Measurements from ENCODE around the gene LYRM1.
"Not testable (repeated sequence)": the region's sequence is repeated elsewhere in the genome, so short reads cannot be mapped to it uniquely, and the experiment has no call there.

Gene LYRM1

DNA sequence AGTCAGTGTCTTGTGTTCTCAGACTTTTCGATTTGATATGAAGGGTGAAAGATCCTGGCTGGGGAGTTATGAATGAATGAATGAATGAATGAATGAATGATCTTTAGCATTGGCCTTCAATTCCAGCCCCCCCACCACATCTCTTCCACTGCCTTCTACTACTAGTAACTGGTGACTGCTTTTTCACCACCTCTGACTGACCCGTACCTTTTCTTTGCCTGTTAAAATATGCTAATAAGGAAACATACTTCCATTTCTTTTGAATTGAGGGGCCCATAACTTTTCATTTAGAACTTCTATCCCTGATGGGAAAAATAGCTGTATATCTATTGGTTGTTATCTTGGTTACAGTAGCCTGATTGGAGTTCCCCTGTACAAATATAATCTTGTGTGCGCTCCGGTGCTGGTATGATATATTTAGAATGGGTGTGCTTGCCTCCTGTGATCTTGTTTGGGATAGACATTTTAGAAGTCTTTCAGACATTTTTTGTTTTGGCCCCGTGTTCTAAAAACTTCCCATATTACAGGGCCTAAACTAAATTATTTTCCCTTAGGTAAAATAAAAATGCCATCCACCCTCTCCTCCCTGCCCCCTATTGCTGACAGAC lies 3.4 kb downstream of the LYRM1 start:
- DNase-seq: no peak

DNA sequence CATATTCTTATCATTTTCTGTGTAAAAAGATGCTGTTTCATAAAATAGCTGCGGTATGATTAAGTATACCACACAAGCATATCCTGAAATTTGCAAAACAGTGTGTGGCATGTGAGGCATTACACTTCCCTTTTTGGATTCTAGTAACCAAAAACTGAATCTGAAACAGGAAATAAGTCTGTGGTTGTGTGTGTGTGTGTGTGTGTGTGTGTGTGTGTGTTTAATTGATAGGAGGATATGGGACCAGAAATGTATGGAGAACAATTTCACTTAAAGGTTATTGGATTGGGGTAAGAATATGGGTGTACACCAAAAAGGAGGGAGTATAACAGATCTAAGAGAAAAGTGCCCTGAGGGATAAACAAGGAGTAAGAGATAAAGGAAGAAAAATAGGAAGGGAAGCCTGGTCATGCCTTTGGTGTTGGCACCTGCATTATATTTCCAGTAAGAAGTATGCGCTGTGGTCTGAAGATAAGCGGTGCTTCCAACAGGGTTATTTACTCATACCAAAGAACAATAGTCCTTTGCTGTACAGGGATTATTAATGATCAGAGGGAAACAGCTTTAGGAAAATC lies 4.0 kb downstream of the LYRM1 start:
- peak; percentile 4 for DNase-seq

GRCh38 chr16:20905576-20905975 lies 5.0 kb downstream of the LYRM1 start:
- DNase-seq: no peak

DNA sequence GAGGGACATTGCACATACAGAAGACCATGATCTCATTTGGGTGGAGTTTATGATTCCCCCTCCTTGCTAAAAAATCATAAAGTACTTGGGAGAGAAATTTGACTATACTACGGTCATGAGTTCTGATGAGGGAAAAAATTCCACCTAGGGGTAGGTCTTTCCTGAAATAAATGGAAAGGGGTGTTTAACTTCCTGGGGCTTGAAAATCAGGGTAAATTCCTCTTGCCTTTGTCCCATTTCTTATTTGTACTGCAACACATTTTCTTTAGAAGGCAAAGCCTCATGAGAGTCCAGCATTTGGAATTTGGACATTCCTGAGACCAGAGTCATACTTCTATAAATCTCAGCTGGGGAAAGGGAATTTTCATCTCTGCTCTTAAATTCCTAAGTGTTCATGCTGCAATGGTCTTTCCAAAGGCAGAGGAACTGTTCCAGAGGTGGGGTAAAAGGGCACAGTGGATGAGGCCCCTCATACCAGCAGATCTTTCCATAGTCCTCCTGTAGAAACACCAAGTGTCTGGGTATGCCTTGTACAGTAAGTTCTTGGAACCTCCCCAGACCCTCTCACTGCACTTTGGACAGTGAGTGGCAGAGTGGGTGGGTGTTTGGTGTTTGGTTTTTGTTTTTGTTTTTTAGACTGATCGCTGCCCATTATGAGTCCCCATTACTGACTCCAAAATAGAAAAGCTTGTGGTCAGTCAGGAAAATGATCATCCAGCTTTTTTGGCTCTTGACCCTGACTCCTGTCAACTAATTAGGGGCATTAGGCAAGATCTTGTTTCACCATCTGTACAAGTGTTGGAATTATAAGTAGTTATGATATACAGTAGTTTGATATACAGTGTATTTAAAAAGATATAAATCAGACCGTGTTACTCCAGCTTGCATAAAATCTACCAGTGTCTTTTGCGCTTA lies 6.0 kb downstream of the LYRM1 start:
- no peak for DNase-seq

DNA sequence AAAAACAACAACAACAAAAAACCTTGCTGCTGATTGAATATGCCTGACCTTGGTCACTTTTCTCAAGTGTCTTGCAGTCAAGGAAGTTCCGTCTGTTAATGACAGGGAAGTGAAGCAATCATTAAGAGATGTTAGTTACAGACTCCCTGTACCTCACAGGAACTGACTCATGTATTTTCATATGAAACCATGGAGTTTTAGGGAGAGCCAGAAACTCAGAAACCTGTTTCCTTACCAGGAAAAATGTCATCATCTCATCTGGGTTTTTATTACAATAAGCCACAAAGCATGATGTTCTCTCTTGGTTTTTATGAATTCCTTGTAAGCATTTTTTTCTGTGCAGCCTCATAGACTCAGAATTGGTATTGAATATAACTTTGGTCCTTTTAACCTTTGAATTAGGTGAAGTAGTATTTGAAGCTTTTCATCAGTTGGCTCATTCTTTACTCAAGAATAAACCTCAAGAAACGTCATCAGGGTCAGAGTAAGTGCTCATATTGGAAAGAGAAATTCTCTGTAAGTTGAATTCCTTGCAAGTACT lies 10.3 kb downstream of the LYRM1 start:
- no peak for DNase-seq

GRCh38 chr16:20911361-20911760 lies 10.8 kb downstream of the LYRM1 start:
- DNase-seq: no peak

DNA sequence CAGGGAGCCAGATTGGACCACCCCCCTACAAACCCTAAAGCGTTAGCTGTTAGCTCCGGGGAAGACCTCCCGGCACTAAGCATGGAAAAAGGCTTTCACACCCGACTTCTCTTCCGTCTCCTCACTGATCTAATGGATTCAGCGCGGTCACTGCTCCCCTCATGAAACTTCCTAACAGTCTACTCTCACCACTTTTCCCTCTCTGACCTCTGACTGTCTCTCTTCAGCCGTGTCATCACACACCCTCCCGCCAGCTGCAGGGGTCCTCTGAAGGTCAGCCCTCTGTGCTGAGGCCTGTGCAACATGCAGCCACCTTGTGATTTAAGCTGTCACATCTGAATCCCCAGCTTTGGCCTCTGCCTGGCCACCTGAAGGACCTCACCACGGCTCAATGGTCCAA lies 15.7 kb downstream of the LYRM1 start:
- no peak for DNase-seq

DNA sequence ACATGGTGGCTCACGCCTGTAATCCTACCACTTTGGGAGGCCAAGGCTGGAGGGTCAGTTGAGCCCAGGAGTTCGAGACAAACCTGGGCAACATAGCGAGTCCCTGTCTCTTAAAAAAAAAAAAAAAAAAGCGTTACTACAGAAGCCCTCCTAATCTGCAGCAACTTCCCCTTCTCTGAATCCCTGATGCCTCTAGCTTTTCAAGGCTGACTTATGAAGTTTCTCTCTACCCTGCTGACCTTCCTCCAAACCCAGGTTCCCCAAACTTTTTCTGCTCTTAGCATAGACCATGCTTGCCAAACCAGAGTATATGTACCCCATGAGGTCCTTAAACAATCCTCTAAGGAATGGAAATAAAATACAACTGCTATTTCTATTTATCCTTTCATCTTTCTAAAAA lies 16.4 kb downstream of the LYRM1 start:
- DNase-seq: no peak

- DNase-seq: no peak
Observed at GRCh38 chr16:20918486-20919239, 18.1 kb downstream of the LYRM1 start.

GRCh38 chr16:20920091-20920490 lies 19.5 kb downstream of the LYRM1 start:
- no peak for DNase-seq

DNA sequence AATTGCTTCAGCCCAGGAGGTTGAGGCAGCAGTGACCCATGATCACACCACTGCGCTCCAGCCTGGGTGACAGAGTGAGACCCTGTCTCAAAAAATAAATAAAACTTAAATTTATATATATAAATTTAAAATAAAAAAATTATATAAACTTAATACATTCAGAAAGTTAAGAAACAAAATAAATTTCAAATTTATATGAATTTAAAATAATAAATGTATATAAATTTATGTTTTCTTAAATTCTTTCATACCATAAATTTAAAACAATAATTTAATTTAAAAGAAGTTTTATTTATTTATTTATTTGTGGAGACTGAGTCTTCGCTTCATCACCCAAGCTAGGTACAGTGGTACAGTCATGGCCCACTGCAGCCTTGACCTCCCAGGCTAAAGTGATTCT lies 20.2 kb downstream of the LYRM1 start:
- no peak for DNase-seq

DNA sequence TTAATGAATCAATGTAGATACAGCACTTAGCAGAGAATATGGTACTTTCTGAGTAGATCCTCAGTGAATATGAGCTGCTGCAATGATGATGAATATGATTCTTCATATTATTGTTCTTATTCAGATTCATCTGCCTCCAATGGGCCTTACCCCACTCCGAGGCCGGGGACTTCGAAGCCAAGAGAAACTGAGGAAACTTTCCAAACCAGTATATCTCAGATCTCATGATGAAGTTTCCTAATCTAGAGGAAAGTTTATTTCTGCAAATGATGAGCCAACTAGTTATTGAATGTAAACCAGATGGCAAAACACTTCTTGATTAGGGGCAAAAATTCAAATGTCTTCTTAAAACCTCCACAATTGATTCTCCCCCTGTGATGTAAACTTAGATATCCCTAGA lies 23.3 kb downstream of the LYRM1 start:
- DNase-seq: no peak

DNA sequence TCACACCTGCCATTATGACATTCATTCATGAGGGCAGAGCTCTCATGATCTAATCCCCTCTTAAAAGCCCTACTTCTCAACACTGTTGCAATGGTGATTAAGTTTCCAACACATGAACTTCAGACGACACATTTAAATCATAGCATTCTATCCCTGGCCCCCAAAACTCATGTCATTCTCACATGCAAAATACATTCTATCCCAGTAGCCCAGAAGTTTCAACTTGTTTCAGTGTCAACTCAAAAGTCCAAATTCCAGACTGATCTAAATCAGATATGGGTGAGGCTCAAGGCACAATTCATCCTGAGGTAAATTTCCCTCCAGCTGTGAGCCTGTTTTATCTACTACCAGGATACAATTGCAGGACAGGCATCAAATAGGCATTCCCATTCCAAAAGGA lies 25.2 kb downstream of the LYRM1 start:
- no peak for DNase-seq

- no peak for DNase-seq
Observed at GRCh38 chr16:20928774-20929411, 28.3 kb downstream of the LYRM1 start.

- DNase-seq: not testable (repeated sequence)
Observed at GRCh38 chr16:20929676-20930364, 29.2 kb downstream of the LYRM1 start.

DNA sequence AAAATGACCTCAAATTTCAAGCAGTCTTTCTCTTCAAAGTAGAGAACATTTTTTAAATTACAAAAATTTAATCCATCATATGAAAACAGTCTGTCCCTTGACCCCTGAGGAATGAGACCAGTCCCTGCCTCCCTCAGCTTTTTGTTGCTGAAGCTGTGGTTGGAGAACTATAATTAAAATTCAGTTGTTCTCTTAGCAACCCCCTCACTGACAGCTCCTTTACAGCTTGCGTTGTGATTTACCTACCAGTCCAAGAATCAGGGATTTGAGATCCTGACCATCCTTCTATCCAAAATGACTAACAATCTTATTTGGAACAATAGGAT lies 29.8 kb downstream of the LYRM1 start:
- no peak for DNase-seq

DNA sequence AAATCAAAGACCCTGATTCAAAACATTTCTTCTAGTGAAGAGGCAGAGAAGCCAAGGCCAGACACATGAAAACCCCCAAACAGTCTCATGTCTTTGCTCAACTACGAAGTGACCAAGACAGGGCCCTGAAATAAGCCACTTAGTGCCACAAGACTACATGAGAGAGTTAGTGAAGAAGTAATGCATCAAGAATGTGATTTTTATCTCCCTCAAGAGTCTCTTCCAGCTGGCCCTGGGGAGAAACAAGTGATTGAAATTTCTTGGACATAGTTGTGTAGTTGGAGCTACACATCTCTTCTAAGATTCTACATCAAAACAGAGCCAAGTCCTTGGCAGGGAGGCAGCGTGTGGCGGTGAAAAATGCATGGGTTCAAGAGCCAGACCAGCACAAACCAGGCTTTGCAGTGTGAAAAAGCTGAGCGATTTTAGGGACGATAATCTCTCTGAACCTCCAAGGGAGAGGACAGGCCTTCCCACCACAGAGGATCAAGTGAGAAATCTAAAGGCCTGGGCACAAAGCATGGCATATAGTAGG lies 30.6 kb downstream of the LYRM1 start:
- no peak for DNase-seq

DNA sequence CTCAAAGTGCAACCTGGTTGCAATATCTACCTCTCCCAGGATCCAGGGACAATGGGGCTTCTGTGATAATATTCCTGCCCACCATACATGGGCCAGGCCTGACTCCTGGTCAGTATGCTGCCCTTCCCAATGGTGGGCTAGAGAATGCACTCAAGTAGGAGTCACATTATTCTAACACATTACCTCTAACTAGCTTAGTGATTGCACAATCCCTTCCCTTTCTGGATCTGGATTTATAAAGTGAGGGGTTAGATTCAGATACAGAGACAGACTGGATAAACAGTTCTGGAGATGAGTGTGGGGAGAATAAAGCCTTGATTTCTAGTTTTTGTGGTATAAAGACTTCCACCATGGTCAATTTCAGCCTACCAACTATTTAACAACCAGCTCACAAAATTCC lies 33.0 kb downstream of the LYRM1 start:
- DNase-seq: no peak

DNA sequence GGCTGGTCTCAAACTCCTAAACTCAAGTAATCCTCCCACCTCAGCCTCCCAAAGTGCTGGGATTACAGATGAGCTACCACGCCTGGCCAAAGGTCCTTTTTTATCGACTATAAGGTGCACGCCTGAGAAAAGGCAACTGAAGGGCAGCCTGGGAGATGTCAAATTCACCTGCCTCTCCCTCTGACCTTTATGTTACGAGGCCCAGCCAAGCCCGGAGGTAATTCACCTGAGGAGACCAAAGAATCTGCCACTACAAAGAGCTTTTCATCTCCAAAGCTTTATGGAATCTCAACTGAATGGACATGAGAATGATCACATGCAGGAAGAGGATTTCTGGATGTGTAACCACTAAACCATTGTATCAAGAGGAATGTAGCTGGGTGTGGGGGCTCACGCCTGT lies 37.2 kb downstream of the LYRM1 start:
- no peak for DNase-seq

GRCh38 chr16:20938426-20938825 lies 37.9 kb downstream of the LYRM1 start:
- no peak for DNase-seq

DNA sequence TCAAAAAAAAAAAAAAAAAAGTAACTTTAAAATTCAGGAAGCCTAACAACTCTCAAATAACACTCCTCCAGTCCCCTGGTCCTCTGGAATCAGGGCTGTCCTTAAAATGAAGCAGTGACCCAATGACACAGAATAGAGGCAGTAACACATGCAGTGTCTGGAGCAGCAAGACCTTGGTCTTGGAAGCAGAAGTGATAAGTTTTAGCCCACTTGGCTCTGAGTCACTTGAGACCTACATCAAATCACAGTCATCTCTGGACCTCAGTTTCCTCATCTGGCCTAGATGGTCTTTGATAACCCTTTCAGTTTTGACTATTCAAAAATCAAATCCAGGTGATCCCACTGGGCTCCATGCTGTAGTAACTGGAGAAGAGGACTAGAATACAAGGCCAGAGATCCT lies 39.0 kb downstream of the LYRM1 start:
- no peak for DNase-seq

All from effector CD4-positive, alpha-beta T cell (primary cell).